Measurements from ENCODE around the gene LRRC28.
"Not testable (repeated sequence)": the region's sequence is repeated elsewhere in the genome, so short reads cannot be mapped to it uniquely, and the experiment has no call there.

LRRC28 gene

GRCh38 chr15:99345242-99345641 lies 94.0 kb downstream of the LRRC28 start:
- DNase-seq: no peak

- DNase-seq: no peak
Measured at GRCh38 chr15:99345832-99346462, 94.7 kb downstream of the LRRC28 start.

- no peak for DNase-seq
Measured at GRCh38 chr15:99347574-99347973, 96.3 kb downstream of the LRRC28 start.

GRCh38 chr15:99348412-99348811 lies 97.1 kb downstream of the LRRC28 start:
- no peak for DNase-seq

- no peak for DNase-seq
Measured at GRCh38 chr15:99350408-99350807, 99.1 kb downstream of the LRRC28 start.

- DNase-seq: no peak
Measured at GRCh38 chr15:99359769-99360168, 108.5 kb downstream of the LRRC28 start.

- DNase-seq: no peak
Measured at GRCh38 chr15:99361545-99362185, 110.4 kb downstream of the LRRC28 start.

- DNase-seq: no peak
Measured at GRCh38 chr15:99365242-99365641, 114.0 kb downstream of the LRRC28 start.

- no peak for DNase-seq
Measured at GRCh38 chr15:99366013-99366412, 114.7 kb downstream of the LRRC28 start.

GRCh38 chr15:99368743-99369142 lies 117.5 kb downstream of the LRRC28 start:
- no peak for DNase-seq

- no peak for DNase-seq
Measured at GRCh38 chr15:99369196-99369595, 117.9 kb downstream of the LRRC28 start.

GRCh38 chr15:99371180-99372103 lies 120.2 kb downstream of the LRRC28 start:
- no peak for DNase-seq

- DNase-seq: no peak
Measured at GRCh38 chr15:99385005-99385669, 133.9 kb downstream of the LRRC28 start.

GRCh38 chr15:99385865-99386264 lies 134.6 kb downstream of the LRRC28 start:
- DNase-seq: no peak

GRCh38 chr15:99386391-99386790 lies 135.1 kb downstream of the LRRC28 start:
- DNase-seq: no peak

- no peak for DNase-seq
Measured at GRCh38 chr15:99387421-99388168, 136.3 kb downstream of the LRRC28 start.

- DNase-seq: no peak
Measured at GRCh38 chr15:99390667-99391066, 139.4 kb downstream of the LRRC28 start.

- DNase-seq: no peak
Measured at GRCh38 chr15:99393641-99394040, 142.4 kb downstream of the LRRC28 start.

- DNase-seq: no peak
Measured at GRCh38 chr15:99396375-99396774, 145.1 kb downstream of the LRRC28 start.

GRCh38 chr15:99399061-99399460 lies 147.8 kb downstream of the LRRC28 start:
- DNase-seq: no peak

- no peak for DNase-seq
Measured at GRCh38 chr15:99399618-99400017, 148.3 kb downstream of the LRRC28 start.

- DNase-seq: not testable (repeated sequence)
Measured at GRCh38 chr15:99401216-99401615, 149.9 kb downstream of the LRRC28 start.

All from cortex of kidney (tissue), 1 donor.